HG03521 (cell line): ENCODE measurements around the gene DOCK4.

Experiments used
- ATAC-seq: cut with Tn5 transposase; IDR thresholded peaks from one replicate; pipeline ENCODE4 v1.9.1; 2021; ENCODE audit warnings: mild to moderate bottlenecking, moderate library complexity; ENCODE audit not compliant: unreplicated experiment

Gene DOCK4

GRCh38 chr7:112161253-112162141 is 44.7 kb downstream of the DOCK4 start:
- ATAC-seq: no peak

GRCh38 chr7:112160771-112161150 is 45.4 kb downstream of the DOCK4 start:
- no peak for ATAC-seq

GRCh38 chr7:112160130-112160770 is 45.9 kb downstream of the DOCK4 start:
- no peak for ATAC-seq

- no peak for ATAC-seq
Measured at GRCh38 chr7:112159351-112159750, 46.8 kb downstream of the DOCK4 start.

GRCh38 chr7:112157072-112157471 is 49.1 kb downstream of the DOCK4 start:
- no peak for ATAC-seq

GRCh38 chr7:112156412-112156811 is 49.8 kb downstream of the DOCK4 start:
- no peak for ATAC-seq

- no peak for ATAC-seq
Measured at GRCh38 chr7:112154690-112155089, 51.5 kb downstream of the DOCK4 start.

GRCh38 chr7:112152186-112152585 is 54.0 kb downstream of the DOCK4 start:
- ATAC-seq: no peak

GRCh38 chr7:112150823-112151641 is 55.2 kb downstream of the DOCK4 start:
- no peak for ATAC-seq

- no peak for ATAC-seq
Measured at GRCh38 chr7:112149734-112150133, 56.5 kb downstream of the DOCK4 start.

- no peak for ATAC-seq
Measured at GRCh38 chr7:112147793-112148361, 58.3 kb downstream of the DOCK4 start.

GRCh38 chr7:112145206-112145605 is 61.0 kb downstream of the DOCK4 start:
- no peak for ATAC-seq

GRCh38 chr7:112144284-112145059 is 61.7 kb downstream of the DOCK4 start:
- no peak for ATAC-seq

- ATAC-seq: no peak
Measured at GRCh38 chr7:112143582-112143981, 62.6 kb downstream of the DOCK4 start.

- no peak for ATAC-seq
Measured at GRCh38 chr7:112143136-112143535, 63.1 kb downstream of the DOCK4 start.

GRCh38 chr7:112140600-112140999 is 65.6 kb downstream of the DOCK4 start:
- ATAC-seq: no peak

GRCh38 chr7:112138938-112139337 is 67.3 kb downstream of the DOCK4 start:
- no peak for ATAC-seq

- ATAC-seq: no peak
Measured at GRCh38 chr7:112138325-112138852, 67.8 kb downstream of the DOCK4 start.

GRCh38 chr7:112137141-112138101 is 68.8 kb downstream of the DOCK4 start:
- ATAC-seq: no peak
